ENCODE results near the gene RGS6.

Gene RGS6

GRCh38 chr14:71947947-71948500, 15.8 kb downstream of the RGS6 start:
- no peak for DNase-seq

GRCh38 chr14:71952381-71953363, 20.4 kb downstream of the RGS6 start:
- DNase-seq = no peak

- no peak for DNase-seq
These were observed 24.8 kb downstream of the RGS6 start for GRCh38 chr14:71956920-71957563.

- DNase-seq = no peak
These were observed 26.8 kb downstream of the RGS6 start for GRCh38 chr14:71959055-71959454.

GRCh38 chr14:71960494-71961353, 28.5 kb downstream of the RGS6 start:
- no peak for DNase-seq

- no peak for DNase-seq
These were observed 29.7 kb downstream of the RGS6 start for GRCh38 chr14:71961972-71962371.

- no peak for DNase-seq
These were observed 32.5 kb downstream of the RGS6 start for GRCh38 chr14:71964716-71965115.

- DNase-seq = no peak
These were observed 34.3 kb downstream of the RGS6 start for GRCh38 chr14:71966528-71966927.

GRCh38 chr14:71967704-71968103, 35.5 kb downstream of the RGS6 start:
- DNase-seq = no peak

- DNase-seq = no peak
These were observed 38.0 kb downstream of the RGS6 start for GRCh38 chr14:71970272-71970671.

GRCh38 chr14:71985538-71986189, 53.4 kb downstream of the RGS6 start:
- DNase-seq = no peak

- no peak for DNase-seq
These were observed 56.2 kb downstream of the RGS6 start for GRCh38 chr14:71988476-71988875.

GRCh38 chr14:71988939-71989338, 56.7 kb downstream of the RGS6 start:
- DNase-seq = no peak

GRCh38 chr14:71994416-71994815, 62.2 kb downstream of the RGS6 start:
- DNase-seq = no peak

GRCh38 chr14:71995741-71996140, 63.5 kb downstream of the RGS6 start:
- DNase-seq = no peak

GRCh38 chr14:71996610-71997009, 64.4 kb downstream of the RGS6 start:
- no peak for DNase-seq

- no peak for DNase-seq
These were observed 68.7 kb downstream of the RGS6 start for GRCh38 chr14:72000907-72001306.

- no peak for DNase-seq
These were observed 70.5 kb downstream of the RGS6 start for GRCh38 chr14:72002731-72003130.

GRCh38 chr14:72008666-72009065, 76.4 kb downstream of the RGS6 start:
- no peak for DNase-seq

GRCh38 chr14:72010474-72010873, 78.2 kb downstream of the RGS6 start:
- DNase-seq = no peak

GRCh38 chr14:72013721-72014345, 81.6 kb downstream of the RGS6 start:
- no peak for DNase-seq

GRCh38 chr14:72014486-72014885, 82.3 kb downstream of the RGS6 start:
- DNase-seq = no peak
